MM.1S (cell line): ENCODE measurements around the gene FAM187B.

Experiments used
- DNase-seq: peaks from one replicate; pipeline ENCODE4 v3.0.0-alpha.2; 2015
- H2AFZ ChIP-seq: fragments of 300-600 bp; sonication (generic); 2 replicates; pipeline ENCODE4 v1.6.0; 2016; ENCODE audit warnings: antibody characterized with exemption, low read length
- H3F3A ChIP-seq: fragments of 300-600 bp; sonication (generic); 2 replicates; pipeline ENCODE4 v1.6.1; 2016; ENCODE audit warnings: mild to moderate bottlenecking, antibody characterized with exemption, low read length, moderate library complexity, mixed read lengths; ENCODE audit not compliant: insufficient read depth
- H3K27ac ChIP-seq: fragments of 300-600 bp; sonication (generic); 2 replicates; pipeline ENCODE4 v1.5.1; 2016; ENCODE audit warnings: mild to moderate bottlenecking, low read length
- H3K27me3 ChIP-seq: fragments of 300-600 bp; sonication (generic); replicated peaks from 2 replicates; pipeline ENCODE4 v1.6.0; 2016; ENCODE audit warnings: low read length; ENCODE audit not compliant: insufficient read depth
- H3K36me3 ChIP-seq: fragments of 300-600 bp; sonication (generic); replicated peaks from 2 replicates; pipeline ENCODE4 v1.6.1; 2016; ENCODE audit warnings: mild to moderate bottlenecking, low read length, mixed read lengths; ENCODE audit not compliant: insufficient read depth
- H3K4me1 ChIP-seq: fragments of 300-600 bp; sonication (generic); 2 replicates; pipeline ENCODE4 v1.6.1; 2016; ENCODE audit warnings: low read length, mixed read lengths
- H3K4me2 ChIP-seq: fragments of 300-600 bp; sonication (generic); 2 replicates; pipeline ENCODE4 v1.6.0; 2016; ENCODE audit warnings: low read depth, low read length
- H3K4me3 ChIP-seq: fragments of 300-600 bp; sonication (generic); 2 replicates; pipeline ENCODE4 v1.5.1; 2016; ENCODE audit warnings: low read length, mixed read lengths
- H3K79me2 ChIP-seq: fragments of 300-600 bp; sonication (generic); 2 replicates; pipeline ENCODE4 v1.6.1; 2016; ENCODE audit warnings: mixed run types, low read length, mixed read lengths
- H3K9ac ChIP-seq: fragments of 300-600 bp; sonication (generic); 2 replicates; pipeline ENCODE4 v1.6.1; 2016; ENCODE audit warnings: low read length, mixed read lengths
- H3K9me2 ChIP-seq: fragments of 300-600 bp; sonication (generic); replicated peaks from 2 replicates; pipeline ENCODE4 v1.6.1; 2016; ENCODE audit warnings: mild to moderate bottlenecking, low read length, mixed read lengths; ENCODE audit not compliant: insufficient read depth
- H3K9me3 ChIP-seq: fragments of 300-600 bp; sonication (generic); replicated peaks from 2 replicates; pipeline ENCODE4 v1.6.1; 2016; ENCODE audit warnings: mild to moderate bottlenecking, low read length, mixed read lengths; ENCODE audit not compliant: insufficient read depth
- H4K20me1 ChIP-seq: fragments of 300-600 bp; sonication (generic); 2 replicates; pipeline ENCODE4 v1.6.1; 2016; ENCODE audit warnings: mild to moderate bottlenecking, low read length, moderate library complexity, mixed read lengths; ENCODE audit not compliant: insufficient read depth
- EZH2 ChIP-seq: fragments of 300-600 bp; sonication (generic); optimal IDR thresholded peaks from 2 replicates; pipeline ENCODE3; 2017; ENCODE audit warnings: low read depth, mild to moderate bottlenecking, antibody characterized with exemption, low read length, mixed read lengths
- EZH2phosphoT487 ChIP-seq: fragments of 300-600 bp; sonication (generic); IDR thresholded peaks from 2 replicates; pipeline ENCODE4 v1.6.1; 2018; ENCODE audit warnings: antibody characterized with exemption, low read length
- TF ChIP-seq, protein P1 (sequence below): fragments of 300-600 bp; sonication (generic); IDR thresholded peaks from 2 replicates; pipeline ENCODE4 v1.5.1; 2016; ENCODE audit warnings: antibody characterized with exemption, low read length, mixed read lengths

Gene FAM187B

DNA sequence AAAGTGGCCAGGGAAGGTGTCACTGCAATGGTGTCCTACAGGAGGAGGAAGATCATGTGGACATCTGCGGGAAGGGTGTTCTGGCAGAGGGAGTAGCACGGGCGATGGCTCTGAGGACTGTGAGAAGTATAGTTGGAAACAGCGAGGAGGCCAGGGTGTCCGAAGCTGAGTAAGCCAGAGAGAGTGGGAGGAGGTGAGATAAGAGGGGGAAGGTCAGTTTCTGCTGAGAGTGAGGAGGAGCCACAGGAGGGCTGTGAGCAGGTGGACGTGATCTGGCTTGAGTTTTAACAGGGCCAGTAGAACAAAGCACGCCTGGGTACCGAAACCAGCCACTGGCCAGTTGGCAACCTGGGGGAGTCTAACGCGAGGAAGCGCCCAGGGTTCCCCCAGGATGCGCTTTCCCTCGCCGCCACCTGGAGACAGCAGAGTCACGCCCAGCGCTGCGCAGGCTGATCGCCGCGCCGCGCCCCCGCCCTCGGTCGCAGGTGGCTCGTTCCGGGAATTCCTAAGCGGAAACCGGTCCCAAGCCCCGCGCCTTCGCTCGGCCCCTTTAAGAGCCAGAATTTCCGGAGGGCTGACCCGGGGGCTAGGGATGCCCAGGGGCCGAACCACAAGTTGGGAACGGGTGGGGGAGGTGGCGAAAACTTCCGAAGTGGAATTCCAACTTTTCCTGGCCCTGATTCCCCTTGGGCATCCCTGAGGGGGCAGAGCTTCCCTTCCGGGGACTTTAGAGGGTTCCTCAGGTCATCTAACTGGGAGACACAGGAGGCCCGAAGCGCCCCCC, 19.2 kb upstream of the FAM187B start:
- 0 out of 2 replicates have a peak, but pooled peaks cover 2% of the 10 kb centered on the region for H3K36me3 ChIP-seq
- peak overlapping the region; percentile 97 for H3K27ac ChIP-seq
- H4K20me1 ChIP-seq, result no peaks in the 10 kb centered on the region
- H3K9ac ChIP-seq, result peak overlapping the region; percentile 92
- H3K9me3 ChIP-seq, result no peaks in the 10 kb centered on the region
- H3K4me1 ChIP-seq, result peaks cover 15% of the 10 kb centered on the region
- no peaks in the 10 kb centered on the region for H3K27me3 ChIP-seq
- peaks cover 18% of the 10 kb centered on the region for H3F3A ChIP-seq
- H3K4me3 ChIP-seq, result peak overlapping the region; percentile 83
- peak overlapping the region; percentile 80 for H3K4me2 ChIP-seq
- H2AFZ ChIP-seq, result peak overlapping the region; percentile 79
- peak; percentile 87 for DNase-seq
- no peak for TF ChIP-seq EZH2phosphoT487
- no peak for TF ChIP-seq EZH2
- TF ChIP-seq, protein P1, sequence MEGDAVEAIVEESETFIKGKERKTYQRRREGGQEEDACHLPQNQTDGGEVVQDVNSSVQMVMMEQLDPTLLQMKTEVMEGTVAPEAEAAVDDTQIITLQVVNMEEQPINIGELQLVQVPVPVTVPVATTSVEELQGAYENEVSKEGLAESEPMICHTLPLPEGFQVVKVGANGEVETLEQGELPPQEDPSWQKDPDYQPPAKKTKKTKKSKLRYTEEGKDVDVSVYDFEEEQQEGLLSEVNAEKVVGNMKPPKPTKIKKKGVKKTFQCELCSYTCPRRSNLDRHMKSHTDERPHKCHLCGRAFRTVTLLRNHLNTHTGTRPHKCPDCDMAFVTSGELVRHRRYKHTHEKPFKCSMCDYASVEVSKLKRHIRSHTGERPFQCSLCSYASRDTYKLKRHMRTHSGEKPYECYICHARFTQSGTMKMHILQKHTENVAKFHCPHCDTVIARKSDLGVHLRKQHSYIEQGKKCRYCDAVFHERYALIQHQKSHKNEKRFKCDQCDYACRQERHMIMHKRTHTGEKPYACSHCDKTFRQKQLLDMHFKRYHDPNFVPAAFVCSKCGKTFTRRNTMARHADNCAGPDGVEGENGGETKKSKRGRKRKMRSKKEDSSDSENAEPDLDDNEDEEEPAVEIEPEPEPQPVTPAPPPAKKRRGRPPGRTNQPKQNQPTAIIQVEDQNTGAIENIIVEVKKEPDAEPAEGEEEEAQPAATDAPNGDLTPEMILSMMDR, result peak; percentile 51
- H3K9me2 ChIP-seq, result no peaks in the 10 kb centered on the region
- peaks cover 31% of the 10 kb centered on the region for H3K79me2 ChIP-seq

DNA sequence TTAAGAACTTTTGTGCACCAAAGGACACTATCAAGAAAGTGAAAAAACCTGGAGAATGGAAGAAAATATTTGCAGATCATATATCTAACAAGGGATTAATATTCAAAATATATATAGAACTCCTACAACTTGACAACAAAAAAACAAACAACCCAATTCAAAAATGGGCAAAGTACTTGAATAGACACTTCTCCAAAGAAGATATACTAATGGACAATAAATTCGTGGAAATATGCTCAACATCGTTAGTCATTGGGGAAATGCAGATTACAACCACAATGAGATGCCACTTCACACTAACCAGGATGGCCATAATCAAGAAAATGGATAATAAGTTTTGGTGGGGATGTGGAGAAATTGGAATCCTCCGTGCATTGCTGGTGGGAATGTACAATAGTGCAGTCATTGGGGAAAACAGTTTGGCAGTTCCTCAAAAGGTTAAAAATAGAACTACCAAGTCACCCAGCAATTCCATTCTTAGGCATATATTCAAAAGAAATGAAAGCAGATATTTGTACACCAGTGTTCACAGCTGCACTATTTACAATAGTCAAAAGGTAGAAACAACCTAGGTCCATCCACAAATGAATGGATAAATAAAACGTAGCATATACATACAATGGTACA, 18.0 kb upstream of the FAM187B start:
- no peak overlapping the region for H2AFZ ChIP-seq
- H3K27ac ChIP-seq, result no peak overlapping the region
- H3K4me2 ChIP-seq, result peak overlapping the region; percentile 80; the same call in 1 of the 2 replicates
- no peaks in the 10 kb centered on the region for H3K27me3 ChIP-seq
- no peaks in the 10 kb centered on the region for H4K20me1 ChIP-seq
- H3K4me1 ChIP-seq, result peaks cover 15% of the 10 kb centered on the region
- no peak overlapping the region for H3K9ac ChIP-seq
- TF ChIP-seq EZH2phosphoT487 (no peak), EZH2 (no peak)
- TF ChIP-seq, protein P1, result no peak
- no peaks in the 10 kb centered on the region for H3K9me2 ChIP-seq
- no peaks in the 10 kb centered on the region for H3K9me3 ChIP-seq
- peaks cover 28% of the 10 kb centered on the region for H3K79me2 ChIP-seq
- no peak overlapping the region for H3K4me3 ChIP-seq
- 0 out of 2 replicates have a peak, but pooled peaks cover 2% of the 10 kb centered on the region for H3K36me3 ChIP-seq
- no peak for DNase-seq
- H3F3A ChIP-seq, result peaks cover 18% of the 10 kb centered on the region

DNA sequence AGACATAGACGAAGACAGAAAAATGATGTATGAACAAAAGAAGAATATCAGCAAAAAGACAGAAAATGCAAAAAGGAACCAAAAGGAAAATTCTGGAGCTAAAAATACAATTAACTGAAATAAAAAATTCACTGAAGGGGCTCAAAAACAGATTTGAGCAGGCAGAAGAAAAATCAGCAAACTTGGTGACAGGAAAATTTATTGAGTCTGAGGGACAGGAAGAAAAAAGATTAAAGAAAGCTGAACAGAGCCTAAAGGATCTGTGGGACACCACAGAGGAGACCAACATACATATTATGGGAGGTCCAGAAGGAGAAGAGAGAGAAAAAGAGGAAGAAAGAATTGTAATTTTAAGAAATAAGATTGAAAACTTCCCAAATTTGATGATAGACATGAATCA, 12.9 kb upstream of the FAM187B start:
- no peaks in the 10 kb centered on the region for H3F3A ChIP-seq
- H3K27me3 ChIP-seq, result no peaks in the 10 kb centered on the region
- H3K27ac ChIP-seq, result no peak overlapping the region
- no peaks in the 10 kb centered on the region for H4K20me1 ChIP-seq
- TF ChIP-seq, protein P1, result no peak
- TF ChIP-seq EZH2 (no peak), EZH2phosphoT487 (no peak)
- no peaks in the 10 kb centered on the region for H3K9me3 ChIP-seq
- no peak overlapping the region for H3K4me2 ChIP-seq
- H3K36me3 ChIP-seq, result no peaks in the 10 kb centered on the region
- H3K4me3 ChIP-seq, result no peak overlapping the region
- H2AFZ ChIP-seq, result no peak overlapping the region
- DNase-seq, result no peak
- H3K79me2 ChIP-seq, result no peaks in the 10 kb centered on the region
- H3K9me2 ChIP-seq, result no peaks in the 10 kb centered on the region
- no peak overlapping the region for H3K9ac ChIP-seq
- H3K4me1 ChIP-seq, result peaks cover 12% of the 10 kb centered on the region
